Measurements from ENCODE around the gene C11orf91.

C11orf91 gene

GRCh38 chr11:33700502-33701271, at the start of gene C11orf91:
TSS of gene C11orf91 (minus strand) at chr11:33700826. CDS start at chr11:33700740, 86 bp downstream.
- Histone ChIP-seq H3K4me1 (ENCODE audit: control insufficient read depth, insufficient read depth, low read length) (peaks cover 80% of the 10 kb centered on the region), H3K36me3 (ENCODE audit: control insufficient read depth, insufficient read depth, low read length) (no peaks in the 10 kb centered on the region), H3K9ac (ENCODE audit: low read length) (peak within 1 kb of the TSS; percentile 78), H3K4me3 (ENCODE audit: low read length) (peak within 1 kb of the TSS; percentile 16), H3K27me3 (ENCODE audit: control insufficient read depth, insufficient read depth, low read length) (no peaks in the 10 kb centered on the region), H3K9me3 (ENCODE audit: control insufficient read depth, low read length) (no peaks in the 10 kb centered on the region)

GRCh38 chr11:33747979-33748378, 47.4 kb upstream of the C11orf91 start:
- no peaks in the 10 kb centered on the region for H3K36me3 ChIP-seq (ENCODE audit: control insufficient read depth, insufficient read depth, low read length)
- H3K4me3 ChIP-seq (ENCODE audit: low read length), result no peak overlapping the region
- no peaks in the 10 kb centered on the region for H3K4me1 ChIP-seq (ENCODE audit: control insufficient read depth, insufficient read depth, low read length)

GRCh38 chr11:33743291-33743690, 42.7 kb upstream of the C11orf91 start:
- Histone ChIP-seq H3K4me3 (ENCODE audit: low read length) (no peak overlapping the region), H3K4me1 (ENCODE audit: control insufficient read depth, insufficient read depth, low read length) (no peaks in the 10 kb centered on the region), H3K9ac (ENCODE audit: low read length) (no peak overlapping the region), H3K9me3 (ENCODE audit: control insufficient read depth, low read length) (no peaks in the 10 kb centered on the region), H3K36me3 (ENCODE audit: control insufficient read depth, insufficient read depth, low read length) (no peaks in the 10 kb centered on the region), H3K27me3 (ENCODE audit: control insufficient read depth, insufficient read depth, low read length) (no peaks in the 10 kb centered on the region)

More at GRCh38 chr11:33747979-33748378, 47.4 kb upstream of the C11orf91 start:
- Histone ChIP-seq H3K9me3 (ENCODE audit: control insufficient read depth, low read length) (no peaks in the 10 kb centered on the region), H3K9ac (ENCODE audit: low read length) (no peak overlapping the region), H3K27me3 (ENCODE audit: control insufficient read depth, insufficient read depth, low read length) (no peaks in the 10 kb centered on the region)

- Histone ChIP-seq H3K36me3 (ENCODE audit: control insufficient read depth, insufficient read depth, low read length) (no peaks in the 10 kb centered on the region), H3K4me1 (ENCODE audit: control insufficient read depth, insufficient read depth, low read length) (peaks cover 5% of the 10 kb centered on the region), H3K27me3 (ENCODE audit: control insufficient read depth, insufficient read depth, low read length) (no peaks in the 10 kb centered on the region)
Observed at GRCh38 chr11:33742249-33742851, 41.7 kb upstream of the C11orf91 start.

GRCh38 chr11:33741806-33742205, 41.2 kb upstream of the C11orf91 start:
- Histone ChIP-seq H3K9ac (ENCODE audit: low read length) (no peak overlapping the region), H3K4me1 (ENCODE audit: control insufficient read depth, insufficient read depth, low read length) (peaks cover 11% of the 10 kb centered on the region), H3K9me3 (ENCODE audit: control insufficient read depth, low read length) (no peaks in the 10 kb centered on the region), H3K36me3 (ENCODE audit: control insufficient read depth, insufficient read depth, low read length) (no peaks in the 10 kb centered on the region), H3K27me3 (ENCODE audit: control insufficient read depth, insufficient read depth, low read length) (no peaks in the 10 kb centered on the region), H3K4me3 (ENCODE audit: low read length) (no peak overlapping the region)

More at GRCh38 chr11:33742249-33742851, 41.7 kb upstream of the C11orf91 start:
- H3K9me3 ChIP-seq (ENCODE audit: control insufficient read depth, low read length), result no peaks in the 10 kb centered on the region
- no peak overlapping the region for H3K4me3 ChIP-seq (ENCODE audit: low read length)
- H3K9ac ChIP-seq (ENCODE audit: low read length), result no peak overlapping the region

GRCh38 chr11:33737362-33737821, 36.8 kb upstream of the C11orf91 start:
- peak overlapping the region; percentile 91 for H3K9ac ChIP-seq (ENCODE audit: low read length)
- no peaks in the 10 kb centered on the region for H3K36me3 ChIP-seq (ENCODE audit: control insufficient read depth, insufficient read depth, low read length)
- no peaks in the 10 kb centered on the region for H3K27me3 ChIP-seq (ENCODE audit: control insufficient read depth, insufficient read depth, low read length)
- H3K4me1 ChIP-seq (ENCODE audit: control insufficient read depth, insufficient read depth, low read length), result peaks cover 34% of the 10 kb centered on the region
- H3K4me3 ChIP-seq (ENCODE audit: low read length), result no peak overlapping the region
- H3K9me3 ChIP-seq (ENCODE audit: control insufficient read depth, low read length), result no peaks in the 10 kb centered on the region

GRCh38 chr11:33736148-33736812, 35.7 kb upstream of the C11orf91 start, which contains the start of gene CD59:
TSS of gene CD59 (minus strand) at chr11:33736423. CDS start at chr11:33722445, 13,978 bp downstream.
- peaks cover 37% of the 10 kb centered on the region for H3K4me1 ChIP-seq (ENCODE audit: control insufficient read depth, insufficient read depth, low read length)
- no peaks in the 10 kb centered on the region for H3K9me3 ChIP-seq (ENCODE audit: control insufficient read depth, low read length)
- no peaks in the 10 kb centered on the region for H3K27me3 ChIP-seq (ENCODE audit: control insufficient read depth, insufficient read depth, low read length)
- H3K4me3 ChIP-seq (ENCODE audit: low read length), result peak within 1 kb of the TSS; percentile 17
- peak within 1 kb of the TSS; percentile 91 for H3K9ac ChIP-seq (ENCODE audit: low read length)
- no peaks in the 10 kb centered on the region for H3K36me3 ChIP-seq (ENCODE audit: control insufficient read depth, insufficient read depth, low read length)

GRCh38 chr11:33735271-33736147, 34.9 kb upstream of the C11orf91 start:
- Histone ChIP-seq H3K9me3 (ENCODE audit: control insufficient read depth, low read length) (no peaks in the 10 kb centered on the region), H3K4me3 (ENCODE audit: low read length) (peak overlapping the region; percentile 17), H3K4me1 (ENCODE audit: control insufficient read depth, insufficient read depth, low read length) (peaks cover 37% of the 10 kb centered on the region), H3K27me3 (ENCODE audit: control insufficient read depth, insufficient read depth, low read length) (no peaks in the 10 kb centered on the region), H3K36me3 (ENCODE audit: control insufficient read depth, insufficient read depth, low read length) (no peaks in the 10 kb centered on the region), H3K9ac (ENCODE audit: low read length) (peak overlapping the region; percentile 91)

GRCh38 chr11:33734441-33735270, 34.0 kb upstream of the C11orf91 start:
- peaks cover 37% of the 10 kb centered on the region for H3K4me1 ChIP-seq (ENCODE audit: control insufficient read depth, insufficient read depth, low read length)

GRCh38 chr11:33733980-33734379, 33.4 kb upstream of the C11orf91 start:
- Histone ChIP-seq H3K27me3 (ENCODE audit: control insufficient read depth, insufficient read depth, low read length) (no peaks in the 10 kb centered on the region), H3K36me3 (ENCODE audit: control insufficient read depth, insufficient read depth, low read length) (no peaks in the 10 kb centered on the region), H3K4me3 (ENCODE audit: low read length) (no peak overlapping the region), H3K9ac (ENCODE audit: low read length) (no peak overlapping the region), H3K4me1 (ENCODE audit: control insufficient read depth, insufficient read depth, low read length) (peaks cover 37% of the 10 kb centered on the region), H3K9me3 (ENCODE audit: control insufficient read depth, low read length) (no peaks in the 10 kb centered on the region)

More at GRCh38 chr11:33734441-33735270, 34.0 kb upstream of the C11orf91 start:
- Histone ChIP-seq H3K9me3 (ENCODE audit: control insufficient read depth, low read length) (no peaks in the 10 kb centered on the region), H3K4me3 (ENCODE audit: low read length) (peak overlapping the region; percentile 17), H3K9ac (ENCODE audit: low read length) (peak overlapping the region; percentile 91), H3K27me3 (ENCODE audit: control insufficient read depth, insufficient read depth, low read length) (no peaks in the 10 kb centered on the region), H3K36me3 (ENCODE audit: control insufficient read depth, insufficient read depth, low read length) (no peaks in the 10 kb centered on the region)

Measured in mucosa of stomach (tissue), 1 donor.